ENCODE results near the gene HSD11B1. TPM values are rescaled to one million over a fixed set of nuclear protein-coding genes. Genes with fewer than 3 reads are reported as not detected.

The HSD11B1 gene
- total RNA-seq, 2 donors from 2014 or later: not detected

GRCh38 chr1:209747580-209748262, 43.1 kb downstream of the HSD11B1 start:
- peak; percentile 99 for DNase-seq
- H3K9me3 ChIP-seq (ENCODE audit: control insufficient read depth, low read length): no peaks in the 10 kb centered on the region
- H3K4me1 ChIP-seq (ENCODE audit: control insufficient read depth, insufficient read depth, low read length): no peaks in the 10 kb centered on the region
- H3K36me3 ChIP-seq (ENCODE audit: control insufficient read depth, insufficient read depth, low read length): no peaks in the 10 kb centered on the region
- WGBS, 2 experiments (ENCODE audit: insufficient coverage in 1 of 2, insufficient read length in 1 of 2): 11% methylated on average over 27 to 37 of the region's 37 CpGs
- no peak overlapping the region for H3K9ac ChIP-seq (ENCODE audit: extremely low read depth, low read length, poor library complexity, severe bottlenecking)
- peak overlapping the region; percentile 43 for H3K4me3 Mint-ChIP-seq
- H3K4me3 ChIP-seq (ENCODE audit: low read length): no peak overlapping the region
- H3K27ac ChIP-seq (ENCODE audit: low read depth, low read length): no peak overlapping the region
- H3K4me1 Mint-ChIP-seq: peaks cover 14% of the 10 kb centered on the region
- peaks cover 5% of the 10 kb centered on the region for H3K27me3 ChIP-seq (ENCODE audit: control insufficient read depth, insufficient read depth, low read length, poor library complexity, severe bottlenecking)
- H3K27me3 Mint-ChIP-seq (ENCODE audit: insufficient read depth): peaks cover 26% of the 10 kb centered on the region
- peak; percentile 95 for TF ChIP-seq CTCF (conservative IDR thresholded peaks at IDR 0.05)
- H3K9me3 Mint-ChIP-seq: no peaks in the 10 kb centered on the region
- no peaks in the 10 kb centered on the region for H3K36me3 Mint-ChIP-seq (ENCODE audit: low read depth)
- H3K27ac Mint-ChIP-seq: no peak overlapping the region

- Mint-ChIP-seq H3K4me1 (peaks cover 14% of the 10 kb centered on the region), H3K36me3 (ENCODE audit: low read depth) (no peaks in the 10 kb centered on the region), H3K27me3 (ENCODE audit: insufficient read depth) (peaks cover 21% of the 10 kb centered on the region), H3K9me3 (no peaks in the 10 kb centered on the region), H3K4me3 (no peak overlapping the region), H3K27ac (no peak overlapping the region)
- H3K4me1 ChIP-seq (ENCODE audit: control insufficient read depth, insufficient read depth, low read length): no peaks in the 10 kb centered on the region
- H3K36me3 ChIP-seq (ENCODE audit: control insufficient read depth, insufficient read depth, low read length): no peaks in the 10 kb centered on the region
- 50 to 80% methylated on average over 2 to 4 of the region's 4 CpGs for WGBS, 2 experiments (ENCODE audit: insufficient coverage in 1 of 2, insufficient read length in 1 of 2)
- H3K4me3 ChIP-seq (ENCODE audit: low read length): no peak overlapping the region
- H3K27ac ChIP-seq (ENCODE audit: low read depth, low read length): no peak overlapping the region
- H3K9me3 ChIP-seq (ENCODE audit: control insufficient read depth, low read length): no peaks in the 10 kb centered on the region
- peak; percentile 69 for DNase-seq
- no peak overlapping the region for H3K9ac ChIP-seq (ENCODE audit: extremely low read depth, low read length, poor library complexity, severe bottlenecking)
- no peak for TF ChIP-seq CTCF (conservative IDR thresholded peaks at IDR 0.05)
- peaks cover 5% of the 10 kb centered on the region for H3K27me3 ChIP-seq (ENCODE audit: control insufficient read depth, insufficient read depth, low read length, poor library complexity, severe bottlenecking)
Measured at GRCh38 chr1:209748620-209749019, 44.0 kb downstream of the HSD11B1 start.

- DNase-seq: no peak
- Histone ChIP-seq H3K4me3 (ENCODE audit: low read length) (no peak overlapping the region), H3K9me3 (ENCODE audit: control insufficient read depth, low read length) (no peaks in the 10 kb centered on the region), H3K27me3 (ENCODE audit: control insufficient read depth, insufficient read depth, low read length, poor library complexity, severe bottlenecking) (peaks cover 5% of the 10 kb centered on the region), H3K27ac (ENCODE audit: low read depth, low read length) (no peak overlapping the region), H3K4me1 (ENCODE audit: control insufficient read depth, insufficient read depth, low read length) (no peaks in the 10 kb centered on the region), H3K36me3 (ENCODE audit: control insufficient read depth, insufficient read depth, low read length) (no peaks in the 10 kb centered on the region), H3K9ac (ENCODE audit: extremely low read depth, low read length, poor library complexity, severe bottlenecking) (no peak overlapping the region)
- Mint-ChIP-seq H3K27me3 (ENCODE audit: insufficient read depth) (peaks cover 21% of the 10 kb centered on the region), H3K4me1 (peaks cover 14% of the 10 kb centered on the region), H3K4me3 (no peak overlapping the region), H3K9me3 (no peaks in the 10 kb centered on the region), H3K36me3 (ENCODE audit: low read depth) (no peaks in the 10 kb centered on the region), H3K27ac (no peak overlapping the region)
- TF ChIP-seq CTCF (conservative IDR thresholded peaks at IDR 0.05): no peak
- 91 to 100% methylated on average over 1 of the region's 2 CpGs for WGBS, 2 experiments (ENCODE audit: insufficient coverage in 1 of 2, insufficient read length in 1 of 2)
Measured at GRCh38 chr1:209749205-209749604, 44.6 kb downstream of the HSD11B1 start.

All from endodermal cell (in vitro differentiated cells).